Panc1 (cell line): ENCODE results near the gene POTEJ.
"Not testable (repeated sequence)": the region's sequence is repeated elsewhere in the genome, so short reads cannot be mapped to it uniquely, and the experiment has no call there.

Experiments used
- CTCF ChIP-seq: fragments of 450-650 bp; IDR thresholded peaks from 2 replicates; pipeline ENCODE4 v1.5.1; 2017; ENCODE audit warnings: mild to moderate bottlenecking
- POLR2AphosphoS5 ChIP-seq: IDR thresholded peaks from 2 replicates; pipeline ENCODE4 v1.6.1; 2012; ENCODE audit warnings: mild to moderate bottlenecking, low read depth, low read length, moderate library complexity

- not testable (repeated sequence) for TF ChIP-seq CTCF, POLR2AphosphoS5
These were observed 9.5 kb upstream of the POTEJ start for GRCh38 chr2:130601648-130602302.
